SIG-M5 treated with dmso at 0.1 percent for 504 hours (cell line): Measurements from ENCODE around the gene HMCN2.
"Not testable (repeated sequence)": the region's sequence is repeated elsewhere in the genome, so short reads cannot be mapped to it uniquely, and the experiment has no call there.

Source experiments
- DNase-seq: peaks from one replicate; lab custom pipeline; 2025; ENCODE audit not compliant: unreplicated experiment; lab: John Stamatoyannopoulos, UW

HMCN2 gene

GRCh38 chr9:130327070-130327780 is 61.7 kb downstream of the HMCN2 start:
- DNase-seq, result no peak

GRCh38 chr9:130327781-130328348 is 62.3 kb downstream of the HMCN2 start:
- DNase-seq, result no peak

- DNase-seq, result peak; percentile 24
Observed at GRCh38 chr9:130328349-130328801, 62.8 kb downstream of the HMCN2 start.

- no peak for DNase-seq
Observed at GRCh38 chr9:130329061-130329460, 63.5 kb downstream of the HMCN2 start.

- DNase-seq, result no peak
Observed at GRCh38 chr9:130330202-130330862, 64.8 kb downstream of the HMCN2 start.

GRCh38 chr9:130331061-130331460 is 65.5 kb downstream of the HMCN2 start:
- no peak for DNase-seq

GRCh38 chr9:130331573-130331972 is 66.0 kb downstream of the HMCN2 start:
- DNase-seq, result no peak

- no peak for DNase-seq
Observed at GRCh38 chr9:130332384-130332926, 66.9 kb downstream of the HMCN2 start.

GRCh38 chr9:130333041-130333711 is 67.6 kb downstream of the HMCN2 start:
- DNase-seq, result no peak

GRCh38 chr9:130333712-130334062 is 68.1 kb downstream of the HMCN2 start:
- DNase-seq, result no peak

- no peak for DNase-seq
Observed at GRCh38 chr9:130334915-130335314, 69.4 kb downstream of the HMCN2 start.

- no peak for DNase-seq
Observed at GRCh38 chr9:130336027-130336610, 70.6 kb downstream of the HMCN2 start.

- no peak for DNase-seq
Observed at GRCh38 chr9:130336885-130337284, 71.3 kb downstream of the HMCN2 start.

GRCh38 chr9:130337318-130337717 is 71.8 kb downstream of the HMCN2 start:
- no peak for DNase-seq

- no peak for DNase-seq
Observed at GRCh38 chr9:130337784-130338380, 72.3 kb downstream of the HMCN2 start.

GRCh38 chr9:130338891-130339290 is 73.3 kb downstream of the HMCN2 start:
- not testable (repeated sequence) for DNase-seq

GRCh38 chr9:130339306-130339705 is 73.7 kb downstream of the HMCN2 start:
- no peak for DNase-seq

- no peak for DNase-seq
Observed at GRCh38 chr9:130340011-130340410, 74.5 kb downstream of the HMCN2 start.

GRCh38 chr9:130340557-130340956 is 75.0 kb downstream of the HMCN2 start:
- DNase-seq, result not testable (repeated sequence)

GRCh38 chr9:130341128-130341527 is 75.6 kb downstream of the HMCN2 start:
- DNase-seq, result no peak
